ENCODE results near the gene KRT2.

KRT2 gene

GRCh38 chr12:52637299-52637698 lies 14.7 kb downstream of the KRT2 start:
- DNase-seq (ENCODE audit: low spot score): no peak

DNA sequence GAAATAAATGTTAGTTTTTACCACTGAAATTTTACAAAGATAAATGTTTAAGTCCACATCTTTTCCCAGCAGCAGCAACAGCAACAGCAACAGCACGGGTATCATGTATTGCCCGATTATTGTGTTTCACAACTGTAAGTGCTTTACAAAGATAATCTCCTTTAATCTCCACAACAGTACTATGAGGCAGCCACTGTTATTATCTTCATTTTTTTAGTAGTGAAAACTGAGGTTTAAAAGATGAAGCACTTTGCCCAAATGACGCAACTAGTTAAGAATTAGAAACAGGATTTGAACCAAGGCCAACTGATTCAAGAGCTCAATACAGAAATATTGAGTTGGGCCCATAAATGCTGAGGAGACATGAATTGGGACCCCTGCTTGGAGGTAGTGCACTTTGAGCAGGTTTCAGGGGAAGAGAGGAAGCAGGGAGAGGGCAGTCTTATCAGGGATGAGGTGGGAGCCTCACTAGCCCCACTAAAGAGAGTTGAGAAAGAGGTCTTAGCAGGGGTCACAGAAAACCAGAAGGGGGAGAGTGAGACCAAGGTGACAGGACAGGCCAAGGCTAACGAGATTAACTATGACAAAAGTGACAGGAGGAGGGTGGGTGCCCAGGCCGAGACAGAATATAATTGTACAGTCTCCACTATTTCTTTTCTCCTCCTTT lies 15.3 kb downstream of the KRT2 start:
- DNase-seq (ENCODE audit: low spot score): no peak

- no peak for DNase-seq (ENCODE audit: low spot score)
Measured at GRCh38 chr12:52636189-52636588, 15.8 kb downstream of the KRT2 start.

DNA sequence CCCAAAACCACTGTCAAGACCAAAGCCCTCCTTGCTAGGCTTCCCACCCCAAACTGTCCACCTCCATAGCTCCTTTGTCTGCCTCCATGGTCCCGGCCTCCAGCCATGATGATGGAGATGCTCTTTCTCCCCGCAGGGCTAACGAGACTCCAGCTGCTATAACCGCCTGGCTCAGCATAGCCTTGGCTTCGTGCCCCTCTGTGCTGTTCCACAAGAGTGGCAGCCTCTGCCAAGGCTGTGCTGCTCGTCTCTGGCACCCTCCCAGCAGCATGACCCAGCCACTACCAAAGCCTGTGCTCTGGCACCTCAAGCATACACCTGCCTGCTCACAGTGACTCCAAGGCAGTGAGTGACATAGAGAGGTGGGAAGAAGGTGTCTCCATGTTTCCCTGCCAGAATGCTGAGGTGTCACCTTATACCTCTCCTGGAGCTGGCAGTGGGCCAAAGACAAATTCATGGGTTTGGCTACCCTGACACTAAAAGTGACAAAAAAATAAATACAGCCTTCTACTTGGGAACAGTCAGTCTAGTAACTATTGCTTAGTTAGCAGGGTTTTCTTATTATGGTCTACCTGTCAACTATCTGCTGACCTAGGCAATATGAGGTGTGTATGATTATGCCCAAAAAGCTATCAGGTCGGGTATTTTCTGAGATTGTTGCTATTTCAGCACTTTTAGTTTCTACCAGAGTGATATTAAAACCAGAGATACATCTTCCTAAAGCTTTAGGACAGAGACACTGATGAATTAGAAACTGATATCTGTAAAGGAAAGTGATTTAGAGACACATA lies 17.6 kb downstream of the KRT2 start:
- DNase-seq (ENCODE audit: low spot score): peak; percentile 2

GRCh38 chr12:52633383-52633782 lies 18.6 kb downstream of the KRT2 start:
- DNase-seq (ENCODE audit: low spot score): no peak

DNA sequence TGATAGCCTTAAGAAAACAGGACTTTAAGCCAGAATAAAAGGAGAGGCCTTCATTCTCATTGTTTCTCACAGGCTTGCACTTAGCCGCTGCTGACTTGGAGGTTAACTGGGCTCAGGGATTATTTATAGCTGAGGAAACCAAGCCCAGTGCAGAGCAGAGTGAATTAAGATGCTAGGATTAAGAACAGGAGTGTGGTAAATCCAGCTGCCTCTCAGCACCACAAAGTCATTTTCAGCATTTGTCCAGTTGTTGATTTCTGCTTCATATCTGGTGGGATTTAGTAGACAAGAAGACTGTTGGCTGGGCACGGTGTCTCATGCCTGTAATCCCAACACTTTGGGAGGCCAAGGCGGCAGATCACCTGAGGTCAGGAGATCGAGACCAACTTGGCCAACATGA lies 19.4 kb downstream of the KRT2 start:
- no peak for DNase-seq (ENCODE audit: low spot score)

GRCh38 chr12:52631676-52632459 lies 20.1 kb downstream of the KRT2 start:
- DNase-seq (ENCODE audit: low spot score): no peak

DNA sequence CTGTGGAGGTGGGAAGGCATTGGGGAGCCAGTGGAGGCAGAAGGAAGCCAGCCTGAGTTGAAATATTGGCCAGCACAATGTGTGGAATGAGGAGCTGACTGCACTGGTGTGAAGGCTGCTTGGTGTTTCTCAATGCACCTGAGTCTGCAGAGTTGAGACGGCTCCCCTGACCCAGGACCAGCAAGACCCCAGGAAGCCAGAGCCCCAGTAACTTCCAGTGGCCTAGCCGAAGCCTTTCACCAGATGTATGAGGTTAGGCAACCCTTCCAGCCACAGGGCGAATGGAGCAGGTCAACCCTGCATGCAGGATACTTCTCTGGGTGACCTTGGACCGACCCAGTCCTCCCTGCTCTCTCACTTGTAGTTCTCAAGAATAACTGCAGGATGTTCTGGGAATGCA lies 20.7 kb downstream of the KRT2 start:
- DNase-seq (ENCODE audit: low spot score): no peak

GRCh38 chr12:52630599-52631200 lies 21.3 kb downstream of the KRT2 start:
- DNase-seq (ENCODE audit: low spot score): no peak

DNA sequence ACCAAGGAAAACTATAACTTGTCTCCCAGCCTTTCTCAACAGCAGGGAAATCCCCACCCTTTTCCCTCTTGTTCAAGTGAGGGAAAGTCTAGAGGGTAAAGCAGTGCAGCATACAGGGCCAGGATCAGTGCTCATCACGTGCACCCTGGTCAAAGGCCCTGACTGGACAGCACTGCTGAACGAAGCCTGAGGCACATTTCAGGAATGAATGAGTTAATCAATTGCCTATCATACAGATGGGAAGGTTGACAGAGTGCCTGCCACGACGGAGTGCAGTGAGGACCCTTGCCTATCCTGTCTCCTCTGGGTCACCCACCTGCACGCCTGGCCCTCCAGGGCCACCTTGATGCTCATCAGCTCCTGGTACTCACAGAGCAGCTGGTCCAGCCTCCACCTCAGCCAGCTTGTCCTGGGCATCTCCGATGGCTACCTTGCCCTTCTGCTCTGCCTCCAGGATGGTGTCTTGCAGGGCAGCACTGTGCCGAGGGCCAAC lies 22.0 kb downstream of the KRT2 start:
- no peak for DNase-seq (ENCODE audit: low spot score)

GRCh38 chr12:52629281-52630007 lies 22.6 kb downstream of the KRT2 start:
- DNase-seq (ENCODE audit: low spot score): no peak

- no peak for DNase-seq (ENCODE audit: low spot score)
Measured at GRCh38 chr12:52628841-52629240, 23.2 kb downstream of the KRT2 start.

GRCh38 chr12:52628111-52628507 lies 23.9 kb downstream of the KRT2 start:
- no peak for DNase-seq (ENCODE audit: low spot score)

- no peak for DNase-seq (ENCODE audit: low spot score)
Measured at GRCh38 chr12:52627395-52628110, 24.5 kb downstream of the KRT2 start.

DNA sequence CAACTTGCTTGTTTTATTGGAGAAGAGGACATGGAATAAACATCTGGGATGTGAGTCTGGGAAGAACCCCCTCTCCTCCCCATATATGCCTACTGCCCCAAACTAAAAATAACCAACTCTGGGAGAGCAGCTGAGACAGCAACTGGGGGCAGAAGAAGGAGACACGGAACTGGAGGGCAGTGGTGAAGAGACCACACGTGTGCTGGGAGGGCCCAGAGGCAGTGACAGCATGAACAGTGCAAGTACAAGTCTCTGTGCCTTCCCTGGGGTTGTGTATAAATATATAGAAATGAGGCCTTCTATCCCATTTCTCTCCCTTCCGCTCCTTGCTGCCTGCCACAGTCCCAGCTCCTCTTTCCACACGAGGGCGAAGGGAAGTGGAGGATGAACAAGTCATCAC lies 29.7 kb downstream of the KRT2 start:
- no peak for DNase-seq (ENCODE audit: low spot score)

DNA sequence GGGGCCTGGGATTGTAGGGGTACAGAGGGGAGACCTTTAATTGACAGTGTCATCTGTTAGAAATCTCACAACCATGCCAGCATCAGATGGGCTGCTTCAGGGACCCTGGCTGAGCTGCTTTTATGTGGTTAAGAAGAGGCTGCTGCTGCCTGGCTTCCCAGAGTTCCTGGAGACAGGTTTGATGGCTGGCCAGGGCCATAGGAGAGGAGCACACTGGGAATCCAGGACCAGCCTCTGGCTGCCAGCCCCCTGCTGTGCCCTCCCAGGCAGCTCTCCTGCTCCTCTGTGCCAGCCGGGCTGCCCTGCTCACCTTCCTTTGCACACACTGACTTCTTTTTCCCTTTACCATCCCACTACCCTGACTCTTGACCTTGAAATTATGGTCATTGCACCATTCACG lies 33.1 kb downstream of the KRT2 start:
- DNase-seq (ENCODE audit: low spot score): no peak

GRCh38 chr12:52618216-52618615 lies 33.8 kb downstream of the KRT2 start, which contains the start of gene KRT73:
KRT73 (minus strand) TSS chr12:52618559; CDS start chr12:52618524, 35 bp downstream.
- no peak for DNase-seq (ENCODE audit: low spot score)

DNA sequence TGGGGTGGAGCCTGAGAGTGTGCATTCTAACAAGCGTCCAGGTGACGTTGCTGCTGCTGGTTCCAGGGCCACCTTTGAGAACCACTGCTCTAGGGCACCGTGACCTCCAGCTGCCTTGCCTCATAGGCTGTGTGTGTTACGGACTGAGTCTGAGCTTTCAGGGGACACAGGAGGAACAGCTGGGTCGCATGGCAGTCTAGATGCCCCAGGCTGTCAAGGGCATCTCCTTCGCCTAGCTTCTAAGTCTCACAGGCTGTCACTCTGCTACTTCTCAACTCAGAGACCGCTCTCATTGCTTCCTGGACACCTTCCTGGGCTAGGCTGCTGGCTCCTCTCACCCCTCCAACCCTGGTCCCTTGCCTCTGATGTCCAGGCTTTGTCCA lies 34.6 kb downstream of the KRT2 start:
- no peak for DNase-seq (ENCODE audit: low spot score)

DNA sequence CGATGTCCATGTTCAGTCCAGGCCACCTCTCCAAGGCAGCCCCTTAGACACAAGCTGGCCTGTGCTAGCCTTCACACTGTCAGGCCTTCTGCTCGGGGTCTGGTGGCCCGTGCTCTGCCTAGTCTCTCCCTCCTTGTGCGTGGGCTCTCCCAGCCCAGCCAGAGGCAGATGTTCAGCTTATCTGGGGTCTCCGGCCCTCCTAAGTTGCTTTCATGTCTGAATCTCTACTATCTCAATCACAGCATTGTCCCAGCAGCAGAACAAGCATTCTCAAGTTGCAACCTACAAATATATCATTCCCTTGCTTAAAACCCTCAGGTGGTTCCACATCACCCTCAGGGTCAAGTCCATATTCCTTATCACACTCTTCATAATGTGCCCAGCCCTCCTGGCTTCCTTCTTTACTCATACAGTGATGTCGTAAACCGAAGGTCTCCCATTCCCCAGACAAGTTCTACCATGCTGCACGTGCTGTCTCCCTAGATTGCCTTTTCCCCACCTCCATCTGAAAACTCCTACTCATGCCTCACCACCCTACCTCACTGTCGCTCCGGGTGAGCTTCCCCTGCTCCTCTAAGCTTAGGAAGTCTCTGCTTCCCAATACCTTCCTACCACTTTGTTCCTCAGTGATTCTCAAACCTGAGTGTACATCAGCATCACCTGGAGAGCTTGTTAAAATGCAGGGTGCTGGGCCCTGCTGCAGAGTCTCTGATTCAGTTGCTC lies 35.2 kb downstream of the KRT2 start:
- DNase-seq (ENCODE audit: low spot score): no peak

DNA sequence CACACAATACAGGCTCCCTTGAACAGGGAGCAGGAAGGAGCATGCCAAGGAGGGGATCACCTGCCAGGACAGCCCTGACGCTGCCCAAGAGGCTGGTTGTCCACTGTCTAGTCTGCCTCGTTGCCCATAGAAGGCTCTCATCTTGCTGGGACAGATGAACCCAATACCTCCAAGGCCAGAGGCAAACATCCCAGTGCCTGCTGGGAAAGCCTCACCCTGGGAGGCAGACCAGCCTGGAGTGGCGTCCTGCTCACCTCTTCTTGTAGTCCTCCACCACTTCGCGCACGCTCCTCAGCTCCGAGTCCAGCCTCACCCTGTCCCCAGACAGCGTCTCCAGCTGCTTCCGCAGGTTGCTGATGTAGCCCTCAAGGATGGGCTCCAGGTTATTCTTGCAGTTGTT lies 36.1 kb downstream of the KRT2 start:
- no peak for DNase-seq (ENCODE audit: low spot score)
